Skin of body (tissue), 2 donors: ENCODE measurements around the gene IL1RL1. TPM values are rescaled to one million over a fixed set of nuclear protein-coding genes. Genes with fewer than 3 reads are reported as not detected.

Source experiments
- DNase-seq: peaks from one replicate; lab custom pipeline; 2025; lab: John Stamatoyannopoulos, UW
- total RNA-seq: library from RNA; depleted of rRNA; stranded (reverse); fragments of >200 nt; gene quantifications from one replicate; pipeline ENCODE4 v1.2.3, GENCODE V29; 2014

Gene IL1RL1
- total RNA-seq, 1 donor from 2014 or later, result 8.7 TPM

DNA sequence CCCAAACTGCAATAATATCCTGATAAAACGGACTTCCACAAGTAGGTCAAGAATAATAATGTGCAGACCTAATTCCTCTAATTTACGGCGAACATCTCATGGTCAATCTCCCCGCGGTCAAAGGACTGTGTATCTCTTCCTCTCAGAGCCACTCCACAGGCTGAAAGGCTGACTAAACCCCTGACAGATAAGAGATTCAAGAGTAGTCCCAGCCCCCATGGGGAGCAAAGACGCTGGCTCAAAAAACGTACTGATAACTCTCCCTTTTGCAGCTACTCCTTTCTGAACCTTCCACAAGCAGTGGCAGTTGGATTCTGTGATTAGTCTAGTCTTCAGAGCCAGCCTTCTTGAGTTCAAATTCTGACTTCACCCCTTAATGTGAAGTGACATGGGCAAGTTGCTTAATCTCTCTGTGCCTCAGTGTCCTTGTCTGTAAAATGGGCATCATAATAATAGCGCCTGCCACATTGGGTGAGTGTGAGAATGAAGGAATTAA is 24.6 kb downstream of the IL1RL1 start:
- DNase-seq, result no peak

DNA sequence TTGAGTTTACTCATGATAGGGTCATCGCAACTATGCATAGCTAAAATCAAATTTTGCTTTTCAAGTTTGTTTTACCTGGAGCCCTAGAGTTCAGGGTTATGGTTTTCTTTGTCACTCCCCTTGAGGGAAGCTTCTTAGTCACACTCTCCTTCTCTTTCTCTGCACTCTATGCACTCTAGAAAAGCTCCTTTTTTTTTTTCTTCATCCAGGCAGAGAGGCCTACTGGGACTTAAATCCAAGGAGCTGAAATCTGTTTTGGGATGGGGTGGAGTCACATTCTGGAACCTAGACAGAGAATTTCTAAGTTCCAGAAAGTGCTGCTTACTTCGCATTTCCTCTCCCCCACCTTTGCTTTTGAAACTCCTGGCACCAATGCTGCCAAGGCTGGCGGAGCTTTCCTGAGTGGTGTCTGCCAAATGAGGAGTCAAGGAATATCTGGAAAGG is 25.2 kb downstream of the IL1RL1 start:
- DNase-seq, result no peak

DNA sequence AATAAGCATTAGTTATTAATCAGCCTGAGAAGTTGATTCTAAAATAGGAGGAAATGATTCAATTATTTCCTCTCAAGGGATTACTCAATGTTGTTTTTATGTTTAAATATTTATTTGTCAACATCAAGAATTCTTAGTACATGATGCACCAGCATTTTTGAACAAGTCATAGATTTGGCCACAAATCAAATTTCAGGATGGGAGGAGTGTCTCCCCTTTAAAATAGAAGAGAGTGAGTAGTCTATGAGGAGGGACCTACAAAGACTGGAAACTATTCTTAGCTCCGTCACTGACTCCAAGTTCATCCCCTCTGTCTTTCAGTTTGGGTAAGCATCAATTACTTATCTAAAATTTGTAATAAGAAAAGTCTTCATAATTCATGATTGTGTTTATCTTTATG is 25.6 kb downstream of the IL1RL1 start:
- no peak for DNase-seq

DNA sequence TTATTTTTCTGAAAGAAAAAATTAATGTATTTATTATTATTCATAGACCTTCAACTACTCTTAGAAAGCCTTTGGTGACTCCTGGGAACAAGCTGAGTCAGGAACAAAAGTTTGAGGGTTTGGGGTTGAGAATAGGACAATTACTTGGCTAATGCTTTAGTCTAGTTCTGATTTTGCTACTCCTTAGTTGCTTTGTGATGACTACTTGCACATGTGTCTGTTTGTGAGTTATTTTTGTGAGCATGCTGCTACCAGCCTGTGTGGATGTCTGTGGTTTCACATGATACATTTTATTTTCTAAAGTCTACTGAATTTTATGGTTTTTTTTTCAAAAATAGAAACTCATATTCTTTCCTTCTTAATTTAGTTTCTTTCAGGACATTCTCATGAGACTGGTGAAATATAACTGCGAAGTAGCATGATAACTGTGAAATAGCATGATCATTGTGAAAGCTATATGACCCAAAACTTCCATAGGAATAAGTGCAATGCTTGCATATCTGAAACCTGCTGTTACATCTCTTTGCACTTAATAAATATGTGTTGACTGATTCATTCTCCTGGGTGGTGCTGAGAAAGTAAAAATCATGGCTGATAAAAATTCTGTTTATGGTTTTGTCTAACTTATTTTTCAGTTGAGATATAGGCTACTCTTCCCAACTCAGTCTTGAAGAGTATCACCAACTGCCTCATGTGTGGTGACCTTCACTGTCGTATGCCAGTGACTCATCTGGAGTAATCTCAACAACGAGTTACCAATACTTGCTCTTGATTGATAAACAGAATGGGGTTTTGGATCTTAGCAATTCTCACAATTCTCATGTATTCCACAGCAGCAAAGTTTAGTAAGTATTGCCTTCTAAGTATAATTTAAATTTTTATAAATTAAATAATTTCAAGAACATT is 26.4 kb downstream of the IL1RL1 start:
- no peak for DNase-seq

DNA sequence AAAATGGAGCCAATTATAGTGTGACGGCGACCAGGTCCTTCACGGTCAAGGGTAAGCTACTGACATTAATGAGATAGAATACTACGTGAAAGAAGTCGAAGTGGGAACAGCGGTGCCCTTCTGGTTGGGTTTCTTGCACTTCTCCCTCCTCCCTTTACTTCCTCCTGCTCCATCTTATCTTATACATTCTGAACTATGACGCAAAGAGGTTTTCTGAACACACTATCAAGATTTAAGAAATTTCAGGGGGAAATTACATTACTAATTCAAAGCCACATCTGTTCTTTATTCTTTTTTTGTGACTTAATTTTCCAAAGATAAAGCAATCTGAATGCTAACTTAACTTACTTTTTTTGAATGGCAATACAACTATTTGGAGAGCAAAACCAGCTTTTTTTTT is 29.4 kb downstream of the IL1RL1 start:
- DNase-seq, result no peak

DNA sequence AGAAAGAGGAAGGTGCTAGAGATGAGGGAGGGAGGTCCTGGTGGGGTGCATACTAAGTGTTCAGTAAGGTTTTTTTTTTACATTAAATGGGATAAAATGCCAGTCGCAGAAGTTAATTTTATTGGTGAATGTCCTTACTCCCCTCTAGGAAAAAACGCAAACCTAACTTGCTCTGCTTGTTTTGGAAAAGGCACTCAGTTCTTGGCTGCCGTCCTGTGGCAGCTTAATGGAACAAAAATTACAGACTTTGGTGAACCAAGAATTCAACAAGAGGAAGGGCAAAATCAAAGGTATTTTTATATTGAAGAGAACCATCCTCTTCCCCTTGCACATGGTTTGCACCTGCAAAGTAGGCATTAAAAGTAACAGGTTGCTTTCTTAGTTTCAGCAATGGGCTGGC is 31.5 kb downstream of the IL1RL1 start:
- no peak for DNase-seq

DNA sequence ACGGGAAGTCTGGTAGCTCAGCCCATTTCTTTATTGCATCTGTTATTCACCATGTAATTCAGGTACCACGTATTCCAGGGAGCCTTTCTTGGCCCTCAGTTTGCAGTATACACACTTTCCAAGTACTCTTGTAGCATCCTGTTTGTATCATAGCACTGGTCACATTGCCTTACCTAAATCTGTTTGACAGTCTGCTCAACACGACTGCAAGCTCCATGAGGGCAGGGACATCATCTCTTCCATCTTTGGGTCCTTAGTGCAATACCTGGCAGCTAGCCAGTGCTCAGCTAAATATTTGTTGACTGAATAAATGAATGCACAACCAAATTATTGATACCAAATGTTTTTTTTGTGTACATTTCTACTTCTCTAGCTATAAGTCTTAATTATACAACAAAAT is 33.0 kb downstream of the IL1RL1 start:
- DNase-seq, result no peak

DNA sequence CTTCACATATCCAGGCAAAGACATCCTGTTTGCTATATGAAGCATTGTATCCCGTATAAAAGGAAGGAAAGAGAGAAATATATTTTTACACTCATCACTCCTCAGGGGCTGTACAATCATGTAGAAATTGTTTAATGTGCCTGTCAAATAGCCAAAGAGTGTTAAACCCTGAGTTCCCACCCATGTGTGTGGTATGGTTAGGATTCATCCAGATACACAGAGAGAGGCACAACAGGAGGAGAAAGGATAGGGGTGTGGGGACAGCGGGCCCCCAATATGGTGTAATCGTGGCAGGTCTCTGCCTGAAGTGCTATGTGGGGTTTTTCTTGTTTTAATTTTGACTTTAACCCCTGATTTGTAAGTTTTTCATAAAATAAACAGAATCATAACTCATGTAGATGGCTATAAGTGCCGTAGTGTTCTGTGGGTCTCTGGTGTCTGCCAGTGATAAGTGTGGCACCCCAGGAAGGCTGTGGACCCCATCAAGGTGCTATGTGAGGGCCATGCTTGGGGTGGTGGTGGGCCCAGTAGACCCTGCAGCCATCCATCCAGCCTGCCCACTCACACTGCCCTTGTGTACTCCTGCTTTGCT is 34.1 kb downstream of the IL1RL1 start:
- no peak for DNase-seq

DNA sequence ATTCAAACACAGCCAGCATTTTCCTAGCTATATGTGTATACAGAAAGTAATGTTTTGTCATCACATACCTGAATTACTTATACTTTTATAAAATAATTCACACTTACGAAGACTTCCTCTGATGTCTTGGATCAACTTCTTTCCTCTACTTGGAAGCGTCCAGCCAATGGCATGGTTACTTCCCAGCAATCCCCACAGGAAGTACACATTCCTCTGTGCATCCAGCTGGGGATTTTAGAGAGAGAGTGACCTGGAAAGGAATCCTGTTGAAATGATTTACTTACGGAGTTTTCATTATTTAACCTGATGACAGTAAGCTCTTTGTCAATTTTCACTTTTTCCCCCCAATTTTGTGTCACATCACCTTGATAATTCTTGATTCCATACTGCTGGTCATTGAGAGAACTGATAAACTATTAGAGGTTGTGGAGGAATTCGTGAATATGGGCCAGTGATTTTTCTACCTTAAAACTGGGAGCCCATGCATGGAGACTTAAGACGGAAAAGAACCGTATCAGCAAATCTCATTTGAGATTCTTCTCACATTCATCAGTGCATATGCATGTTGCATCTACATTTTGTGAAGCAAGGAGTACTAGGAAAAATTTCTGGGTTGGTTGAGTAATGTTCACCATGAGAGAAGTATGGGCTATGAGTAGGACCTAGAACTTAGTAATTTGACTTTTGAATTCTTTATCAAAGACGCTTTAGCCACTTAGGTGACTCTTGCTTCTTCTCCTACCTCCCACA is 35.2 kb downstream of the IL1RL1 start:
- no peak for DNase-seq

DNA sequence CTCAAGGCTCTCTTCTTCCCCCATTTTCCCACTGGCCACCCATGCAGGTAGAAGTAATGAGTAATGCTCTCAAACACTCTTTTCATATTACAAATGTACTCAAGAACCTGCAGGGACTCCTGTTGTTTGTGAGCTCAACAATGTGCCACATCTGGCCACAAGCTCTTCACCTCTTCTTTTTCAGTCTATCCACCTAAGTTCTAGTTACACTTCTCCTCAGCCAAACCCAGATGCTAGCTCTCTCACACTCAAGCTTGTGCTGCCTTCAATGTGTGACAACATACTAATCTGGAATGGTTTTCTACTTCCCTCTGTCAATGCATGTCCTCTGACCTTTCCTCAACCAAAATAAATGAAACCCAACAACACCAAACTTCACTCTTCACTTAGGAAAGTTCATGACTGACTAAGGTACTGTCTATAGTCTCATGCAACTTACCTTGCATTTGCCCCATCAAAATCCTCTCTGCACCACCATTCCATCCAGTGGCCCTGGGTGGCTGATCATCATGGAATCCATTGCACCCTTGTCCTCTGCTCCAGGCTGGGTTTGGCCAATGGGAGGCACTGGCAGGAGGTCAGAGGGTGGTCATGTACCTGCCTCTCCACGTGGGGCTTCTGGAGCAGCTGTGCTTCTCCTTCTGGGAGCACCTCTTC is 38.9 kb downstream of the IL1RL1 start:
- DNase-seq, result no peak

DNA sequence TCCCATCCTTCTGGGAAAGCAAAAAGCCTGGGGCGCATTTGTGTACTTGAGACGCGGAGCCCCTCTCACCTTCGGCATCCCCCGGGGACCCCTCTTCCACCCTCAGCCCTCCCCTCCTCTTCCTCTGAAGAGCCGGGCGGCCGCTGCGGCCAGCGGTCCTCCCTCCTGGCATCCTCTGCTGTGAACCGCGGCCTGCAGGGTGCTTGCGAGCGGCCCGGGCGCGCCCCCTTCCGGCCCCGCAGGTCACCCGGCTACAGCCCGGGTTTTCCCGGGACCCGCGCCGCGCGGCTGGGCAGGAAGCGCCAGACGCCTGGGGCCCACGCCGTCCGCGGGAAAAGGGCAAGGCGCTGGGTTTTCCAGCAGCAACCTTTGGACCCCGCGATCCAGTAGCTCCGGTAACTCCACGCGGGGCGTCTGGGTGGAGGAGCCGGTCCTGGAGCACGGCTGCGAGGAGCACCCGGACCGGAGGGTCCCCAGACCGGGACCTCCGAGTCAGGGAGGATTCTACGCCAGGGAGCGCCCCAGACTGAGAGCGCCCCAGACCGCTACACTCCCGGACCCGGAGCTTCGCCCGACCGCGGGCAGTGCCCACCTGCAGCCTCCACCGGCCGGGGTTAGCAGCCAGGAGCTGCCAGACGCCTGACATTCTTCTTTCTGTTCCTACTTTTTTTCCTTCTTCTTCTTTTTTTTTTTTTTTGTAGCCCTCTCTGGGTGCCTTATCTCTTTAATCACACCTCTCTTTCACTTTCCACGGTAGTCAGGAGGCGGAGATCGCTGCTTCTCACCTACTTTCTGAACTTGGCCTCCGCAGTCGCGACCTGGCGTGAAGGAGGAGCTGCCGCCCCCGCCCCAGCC is 44.4 kb downstream of the IL1RL1 start, which contains the start of gene IL18R1:
Gene IL18R1, plus strand, starts transcription at position 271 of the 855 bp plus-strand sequence. CDS start 6,865 bp downstream, outside the sequence.
- DNase-seq, result peak; percentile 29

DNA sequence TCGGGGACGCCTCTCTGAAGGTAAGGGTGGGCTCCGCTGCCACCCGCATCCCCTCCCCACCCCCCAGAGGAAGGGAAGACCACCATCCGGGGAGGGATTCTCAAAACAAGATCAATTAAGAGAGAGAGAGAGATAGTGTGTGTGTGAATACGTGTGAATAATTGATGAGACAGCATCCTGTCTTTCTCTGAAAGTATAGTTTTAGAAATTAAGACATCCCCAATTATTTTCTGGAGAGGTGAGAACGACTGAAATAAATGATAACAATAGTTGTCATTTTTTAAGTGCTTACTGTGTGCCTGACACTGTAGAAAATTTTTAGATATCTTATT is 45.0 kb downstream of the IL1RL1 start:
- no peak for DNase-seq

DNA sequence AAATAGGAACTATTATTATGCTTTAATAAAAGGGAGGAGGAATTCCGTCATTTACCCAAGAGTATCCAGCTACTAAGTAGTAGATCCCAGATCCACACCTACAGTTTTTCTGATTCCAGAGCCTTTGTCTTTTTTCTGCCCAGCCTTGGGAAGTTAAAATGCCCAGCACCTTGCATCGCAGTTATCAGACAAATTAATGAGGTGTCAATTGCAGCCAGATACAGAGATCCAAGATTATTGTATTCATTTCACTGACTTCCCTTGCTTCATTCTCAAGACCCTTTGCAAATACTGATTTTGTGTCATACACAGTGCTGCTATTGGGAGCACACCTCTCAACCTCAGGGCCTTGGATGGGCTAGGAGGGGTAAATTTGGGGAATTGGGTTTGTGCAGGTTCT is 45.4 kb downstream of the IL1RL1 start:
- no peak for DNase-seq

DNA sequence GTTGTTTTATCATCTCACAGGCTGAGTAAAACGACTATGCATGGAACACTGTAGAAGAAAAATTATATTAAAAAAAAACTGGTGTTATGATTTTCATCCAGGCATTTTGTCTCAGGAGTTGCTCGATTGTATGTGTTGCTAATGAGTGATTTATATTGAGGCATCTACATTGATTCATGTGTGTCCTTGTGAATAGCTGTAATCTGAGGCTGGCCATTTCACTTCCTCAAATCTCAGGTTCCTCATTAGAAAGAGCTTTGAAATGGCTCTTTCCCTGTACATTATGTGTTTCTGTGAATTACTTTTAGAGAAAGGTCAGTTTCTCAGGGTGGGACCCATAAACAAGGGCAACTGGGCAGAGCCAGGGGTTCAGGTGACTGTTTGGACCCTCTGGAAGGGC is 46.6 kb downstream of the IL1RL1 start:
- no peak for DNase-seq

DNA sequence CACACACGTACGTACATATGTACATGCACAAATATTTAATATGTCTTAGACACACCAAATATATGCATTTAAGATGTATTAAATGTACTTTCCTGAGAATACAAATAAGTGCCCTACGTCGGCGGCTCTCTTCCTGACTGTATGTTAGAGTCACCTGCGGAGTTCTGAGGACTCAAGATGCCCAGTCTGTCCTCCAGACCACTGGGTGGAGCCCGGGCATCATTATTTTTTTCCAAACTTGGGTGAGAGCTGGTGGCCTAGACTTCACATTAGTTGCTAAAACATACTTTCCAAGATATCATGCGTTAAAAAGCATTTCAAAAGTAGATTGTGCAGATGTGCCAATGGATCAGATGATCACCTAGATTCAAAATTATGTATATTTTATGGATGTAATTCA is 47.1 kb downstream of the IL1RL1 start:
- no peak for DNase-seq

DNA sequence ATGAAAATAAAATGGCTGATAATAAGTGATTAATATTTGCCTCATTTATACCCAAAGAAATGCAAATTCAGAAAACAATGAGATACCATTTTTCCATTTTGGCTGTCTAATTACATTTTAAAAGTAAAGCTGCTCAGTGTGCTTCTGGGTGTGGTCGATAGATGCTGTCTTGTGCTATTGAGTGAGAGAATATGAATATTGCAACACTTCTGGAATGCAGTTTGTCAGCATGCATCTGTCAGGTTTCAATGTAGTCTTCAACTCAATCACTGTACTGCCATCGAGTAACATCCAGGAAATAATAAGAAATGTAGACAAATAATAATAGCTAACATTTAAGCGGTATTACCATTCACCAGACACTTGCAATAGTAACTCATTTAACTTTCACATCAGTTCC is 48.2 kb downstream of the IL1RL1 start:
- DNase-seq, result no peak

DNA sequence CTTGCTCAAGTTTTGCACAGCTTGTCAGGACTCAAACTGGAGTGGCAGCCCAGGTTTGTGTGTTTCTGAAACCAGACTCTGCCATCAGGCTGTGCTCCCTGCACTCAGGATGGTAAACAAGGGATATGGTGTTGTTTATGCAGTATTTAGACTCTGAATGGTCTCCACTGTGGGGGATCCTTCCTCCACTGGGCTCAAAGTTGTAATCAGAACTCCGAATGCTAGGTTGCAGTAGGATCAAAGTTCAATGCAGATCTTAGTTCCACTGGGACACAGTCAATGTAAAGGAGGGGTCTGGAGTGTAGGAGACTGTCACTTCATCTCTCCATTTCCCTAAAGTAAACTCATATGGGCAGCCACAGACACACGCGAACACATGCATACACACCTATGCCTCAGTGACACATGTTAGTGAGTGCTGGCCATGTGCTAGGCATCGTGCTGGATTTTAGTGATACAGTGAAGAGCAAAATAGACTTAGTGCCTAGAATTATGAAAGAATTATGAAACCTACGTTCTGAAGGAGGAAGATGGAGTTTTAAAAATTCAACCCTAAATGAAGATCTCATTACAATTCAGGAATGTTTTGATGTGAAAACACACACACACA is 50.4 kb downstream of the IL1RL1 start:
- no peak for DNase-seq

DNA sequence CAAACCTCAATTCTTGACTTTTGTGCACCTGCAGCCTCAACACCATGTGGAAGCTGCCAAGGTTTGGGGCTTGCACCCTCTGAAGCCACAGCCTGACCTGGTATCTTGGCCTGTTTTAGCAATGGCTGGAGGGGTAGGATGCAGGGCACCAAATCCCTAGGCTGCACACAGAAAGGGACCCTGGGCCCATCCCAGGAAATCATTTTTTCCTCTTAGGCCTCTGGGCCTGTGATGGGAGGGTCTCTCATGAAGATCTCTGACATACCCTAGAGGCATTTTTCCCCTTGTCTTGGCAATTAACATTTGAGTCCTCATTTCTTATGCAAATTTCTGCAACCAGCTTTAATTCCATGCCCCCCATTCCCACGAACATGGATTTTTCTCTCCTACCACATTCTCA is 54.4 kb downstream of the IL1RL1 start:
- DNase-seq, result no peak

DNA sequence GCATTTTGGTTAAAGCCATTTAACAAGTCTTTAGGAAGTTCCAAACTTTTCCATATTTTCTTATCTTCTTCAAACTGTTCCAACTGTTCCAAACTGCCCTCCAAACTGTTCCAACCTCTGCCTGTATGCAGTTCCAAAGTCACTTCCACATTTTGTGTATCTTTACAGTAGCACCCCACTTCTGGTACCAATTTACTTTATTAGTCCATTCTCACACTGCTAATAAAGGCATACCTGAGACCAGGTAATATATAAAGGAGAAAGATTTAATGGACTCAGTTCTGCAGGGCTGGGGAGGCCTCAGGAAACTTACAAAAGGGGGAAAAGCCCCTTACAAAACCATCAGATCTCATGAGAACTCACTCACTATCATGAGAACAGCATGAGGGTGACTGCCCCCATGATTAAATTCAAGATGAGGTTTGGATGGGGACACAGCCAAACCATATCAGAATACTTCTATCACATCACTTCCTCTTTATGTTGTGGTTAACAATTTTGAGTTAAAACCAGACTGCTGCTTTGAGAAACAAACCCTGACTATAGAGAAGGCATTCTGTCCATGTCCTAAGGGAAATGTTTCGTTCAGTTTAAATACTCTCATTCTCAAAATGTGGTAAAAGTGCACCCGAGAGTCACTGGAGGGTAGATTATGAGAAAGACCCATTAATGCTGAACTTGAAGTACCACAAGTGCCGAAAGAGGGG is 55.2 kb downstream of the IL1RL1 start:
- DNase-seq, result no peak
